ENCODE data around the gene PEX14.

The PEX14 gene

DNA sequence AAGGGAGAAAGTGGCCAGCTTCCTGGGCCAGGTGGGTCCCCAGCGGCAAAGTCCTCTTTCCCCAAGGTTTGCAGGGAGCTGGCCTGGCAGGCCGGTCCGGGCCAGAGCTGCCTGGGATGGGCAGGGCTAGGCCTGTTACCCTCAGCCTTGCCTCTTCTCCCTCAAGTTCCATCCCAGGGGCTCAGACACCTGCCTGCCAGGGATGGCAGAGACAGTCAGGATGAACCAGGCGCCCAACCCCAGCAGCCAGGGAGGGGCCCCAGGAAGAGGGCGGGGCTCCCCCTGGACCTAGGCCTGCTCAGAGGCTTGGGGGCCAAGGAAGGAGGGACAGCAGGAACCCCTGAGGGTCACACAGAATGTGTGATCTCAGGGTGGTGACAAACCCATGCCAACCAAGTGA lies 201.1 kb downstream of the PEX14 start:
- Histone ChIP-seq H3K9me3 (ENCODE audit: insufficient read depth, low read length) (no peaks in the 10 kb centered on the region), H3K9ac (ENCODE audit: low read length) (no peak overlapping the region), H3K4me2 (ENCODE audit: low read depth, low read length, poor library complexity, severe bottlenecking) (no peak overlapping the region), H2AFZ (ENCODE audit: low read depth, low read length, severe bottlenecking) (no peak overlapping the region), H3K79me2 (ENCODE audit: insufficient read depth, low read length) (no peaks in the 10 kb centered on the region), H3F3A (ENCODE audit: insufficient read depth) (no peaks in the 10 kb centered on the region), H3K27ac (ENCODE audit: low read depth, low read length) (no peak overlapping the region), H4K20me1 (ENCODE audit: low read depth, low read length) (no peaks in the 10 kb centered on the region), H3K36me3 (ENCODE audit: low read length) (no peaks in the 10 kb centered on the region), H3K4me3 (ENCODE audit: insufficient read depth, low read length, poor library complexity, severe bottlenecking) (no peak overlapping the region), H3K27me3 (ENCODE audit: low read length) (no peaks in the 10 kb centered on the region), H3K9me2 (replicated peaks; ENCODE audit: insufficient read depth, low read length) (no peaks in the 10 kb centered on the region)
- TF ChIP-seq EZH2phosphoT487 (conservative IDR thresholded peaks at IDR 0.05; ENCODE audit: low read length) = no peak
- TF ChIP-seq, protein P1, sequence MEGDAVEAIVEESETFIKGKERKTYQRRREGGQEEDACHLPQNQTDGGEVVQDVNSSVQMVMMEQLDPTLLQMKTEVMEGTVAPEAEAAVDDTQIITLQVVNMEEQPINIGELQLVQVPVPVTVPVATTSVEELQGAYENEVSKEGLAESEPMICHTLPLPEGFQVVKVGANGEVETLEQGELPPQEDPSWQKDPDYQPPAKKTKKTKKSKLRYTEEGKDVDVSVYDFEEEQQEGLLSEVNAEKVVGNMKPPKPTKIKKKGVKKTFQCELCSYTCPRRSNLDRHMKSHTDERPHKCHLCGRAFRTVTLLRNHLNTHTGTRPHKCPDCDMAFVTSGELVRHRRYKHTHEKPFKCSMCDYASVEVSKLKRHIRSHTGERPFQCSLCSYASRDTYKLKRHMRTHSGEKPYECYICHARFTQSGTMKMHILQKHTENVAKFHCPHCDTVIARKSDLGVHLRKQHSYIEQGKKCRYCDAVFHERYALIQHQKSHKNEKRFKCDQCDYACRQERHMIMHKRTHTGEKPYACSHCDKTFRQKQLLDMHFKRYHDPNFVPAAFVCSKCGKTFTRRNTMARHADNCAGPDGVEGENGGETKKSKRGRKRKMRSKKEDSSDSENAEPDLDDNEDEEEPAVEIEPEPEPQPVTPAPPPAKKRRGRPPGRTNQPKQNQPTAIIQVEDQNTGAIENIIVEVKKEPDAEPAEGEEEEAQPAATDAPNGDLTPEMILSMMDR (IDR thresholded peaks at IDR 0.05; ENCODE audit: insufficient read depth, low read length, poor library complexity, severe bottlenecking) = no peak

DNA sequence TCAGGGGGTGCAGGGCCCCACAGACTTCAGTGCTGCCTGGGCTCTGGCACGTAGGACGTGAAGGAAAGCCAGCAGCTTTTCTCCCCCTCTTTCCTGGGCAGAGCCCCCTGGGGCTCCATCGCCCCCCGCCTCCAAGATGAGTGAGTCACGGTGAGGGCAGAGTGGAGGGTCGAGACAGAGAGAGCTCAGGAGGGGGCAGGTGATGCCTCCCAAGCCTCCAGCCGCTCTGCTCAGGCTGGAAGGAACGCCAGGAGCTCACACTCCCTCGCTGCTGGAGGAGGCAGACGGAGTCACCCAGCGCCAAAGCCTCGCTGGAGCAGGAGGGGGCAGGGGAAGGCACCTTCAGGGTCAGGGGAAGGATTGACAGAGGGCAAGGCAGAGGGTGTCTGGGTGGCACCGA lies 202.2 kb downstream of the PEX14 start:
- H3K4me2 ChIP-seq (ENCODE audit: low read depth, low read length, poor library complexity, severe bottlenecking) = no peak overlapping the region
- H3K9me3 ChIP-seq (ENCODE audit: insufficient read depth, low read length) = no peaks in the 10 kb centered on the region

DNA sequence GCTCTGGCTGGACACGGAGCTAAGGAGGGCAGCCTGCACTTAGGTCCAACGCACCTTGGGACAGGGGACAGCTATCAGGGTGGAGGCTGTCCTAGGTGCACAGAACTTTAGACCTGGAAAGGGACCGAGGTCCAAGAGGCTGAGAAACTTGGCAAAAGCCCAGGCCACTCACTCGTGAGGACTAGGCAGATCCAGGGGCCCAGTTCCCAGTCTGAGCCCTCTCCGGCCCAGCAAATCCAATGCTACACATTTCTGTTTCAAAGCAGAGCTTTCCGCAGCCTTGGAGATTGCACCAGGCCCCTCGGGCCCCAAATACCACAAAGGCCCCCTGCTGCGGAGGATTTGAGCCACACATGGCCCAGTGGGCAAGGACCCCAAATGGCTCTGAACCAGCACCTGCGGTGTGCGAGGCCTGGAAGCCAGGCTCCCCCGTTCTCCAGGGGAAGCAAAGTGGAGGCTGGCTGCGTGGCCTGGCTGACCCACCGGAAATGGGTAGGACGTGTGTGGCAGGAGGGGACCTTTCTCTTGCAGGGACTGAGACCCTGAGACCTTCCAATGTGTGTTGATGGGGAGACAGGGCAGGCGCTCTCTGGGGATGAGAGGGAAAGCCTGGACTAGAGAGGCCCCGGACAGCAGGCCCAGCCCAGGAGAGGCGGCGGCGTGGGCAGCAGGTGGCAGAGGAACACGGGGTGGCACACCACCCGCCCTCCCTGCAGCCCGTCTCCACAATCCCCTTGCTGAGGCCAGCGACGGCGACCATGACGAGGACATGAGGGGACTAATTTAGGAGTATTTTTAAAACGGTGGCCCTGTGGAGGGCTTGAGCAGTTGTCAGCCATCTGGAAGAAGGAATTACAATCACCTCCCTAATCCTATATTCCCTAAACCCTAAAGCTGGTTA lies 203.0 kb downstream of the PEX14 start:
- no peaks in the 10 kb centered on the region for H3K79me2 ChIP-seq (ENCODE audit: insufficient read depth, low read length)
- H3F3A ChIP-seq (ENCODE audit: insufficient read depth) = no peaks in the 10 kb centered on the region
- no peak overlapping the region for H3K27ac ChIP-seq (ENCODE audit: low read depth, low read length)
- no peak overlapping the region for H3K4me3 ChIP-seq (ENCODE audit: insufficient read depth, low read length, poor library complexity, severe bottlenecking)
- no peaks in the 10 kb centered on the region for H3K9me3 ChIP-seq (ENCODE audit: insufficient read depth, low read length)
- no peaks in the 10 kb centered on the region for H4K20me1 ChIP-seq (ENCODE audit: low read depth, low read length)
- H3K36me3 ChIP-seq (ENCODE audit: low read length) = no peaks in the 10 kb centered on the region
- H3K9ac ChIP-seq (ENCODE audit: low read length) = no peak overlapping the region
- H2AFZ ChIP-seq (ENCODE audit: low read depth, low read length, severe bottlenecking) = no peak overlapping the region
- H3K9me2 ChIP-seq (replicated peaks; ENCODE audit: insufficient read depth, low read length) = no peaks in the 10 kb centered on the region
- H3K4me2 ChIP-seq (ENCODE audit: low read depth, low read length, poor library complexity, severe bottlenecking) = no peak overlapping the region
- TF ChIP-seq, protein P1 (IDR thresholded peaks at IDR 0.05; ENCODE audit: insufficient read depth, low read length, poor library complexity, severe bottlenecking) = no peak
- H3K27me3 ChIP-seq (ENCODE audit: low read length) = no peaks in the 10 kb centered on the region

More for the DNA sequence above, 202.2 kb downstream of the PEX14 start:
- Histone ChIP-seq H3K4me3 (ENCODE audit: insufficient read depth, low read length, poor library complexity, severe bottlenecking) (no peak overlapping the region), H3K9ac (ENCODE audit: low read length) (no peak overlapping the region), H3K9me2 (replicated peaks; ENCODE audit: insufficient read depth, low read length) (no peaks in the 10 kb centered on the region), H3K79me2 (ENCODE audit: insufficient read depth, low read length) (no peaks in the 10 kb centered on the region), H3K27me3 (ENCODE audit: low read length) (no peaks in the 10 kb centered on the region), H3F3A (ENCODE audit: insufficient read depth) (no peaks in the 10 kb centered on the region), H4K20me1 (ENCODE audit: low read depth, low read length) (no peaks in the 10 kb centered on the region), H2AFZ (ENCODE audit: low read depth, low read length, severe bottlenecking) (no peak overlapping the region), H3K36me3 (ENCODE audit: low read length) (no peaks in the 10 kb centered on the region), H3K27ac (ENCODE audit: low read depth, low read length) (no peak overlapping the region)
- TF ChIP-seq EZH2phosphoT487 (conservative IDR thresholded peaks at IDR 0.05; ENCODE audit: low read length) = no peak
- TF ChIP-seq, protein P1 (IDR thresholded peaks at IDR 0.05; ENCODE audit: insufficient read depth, low read length, poor library complexity, severe bottlenecking) = no peak
